GM18511 (cell line): ENCODE data around the gene ABCB9.

ENCODE experiments used
- ATAC-seq: cut with Tn5 transposase; IDR thresholded peaks from one replicate; pipeline ENCODE4 v1.9.1; 2021; ENCODE audit warnings: mild to moderate bottlenecking, moderate library complexity; ENCODE audit not compliant: unreplicated experiment

ABCB9 gene

GRCh38 chr12:122995503-122996187 is 29.4 kb upstream of the ABCB9 start:
- no peak for ATAC-seq

DNA sequence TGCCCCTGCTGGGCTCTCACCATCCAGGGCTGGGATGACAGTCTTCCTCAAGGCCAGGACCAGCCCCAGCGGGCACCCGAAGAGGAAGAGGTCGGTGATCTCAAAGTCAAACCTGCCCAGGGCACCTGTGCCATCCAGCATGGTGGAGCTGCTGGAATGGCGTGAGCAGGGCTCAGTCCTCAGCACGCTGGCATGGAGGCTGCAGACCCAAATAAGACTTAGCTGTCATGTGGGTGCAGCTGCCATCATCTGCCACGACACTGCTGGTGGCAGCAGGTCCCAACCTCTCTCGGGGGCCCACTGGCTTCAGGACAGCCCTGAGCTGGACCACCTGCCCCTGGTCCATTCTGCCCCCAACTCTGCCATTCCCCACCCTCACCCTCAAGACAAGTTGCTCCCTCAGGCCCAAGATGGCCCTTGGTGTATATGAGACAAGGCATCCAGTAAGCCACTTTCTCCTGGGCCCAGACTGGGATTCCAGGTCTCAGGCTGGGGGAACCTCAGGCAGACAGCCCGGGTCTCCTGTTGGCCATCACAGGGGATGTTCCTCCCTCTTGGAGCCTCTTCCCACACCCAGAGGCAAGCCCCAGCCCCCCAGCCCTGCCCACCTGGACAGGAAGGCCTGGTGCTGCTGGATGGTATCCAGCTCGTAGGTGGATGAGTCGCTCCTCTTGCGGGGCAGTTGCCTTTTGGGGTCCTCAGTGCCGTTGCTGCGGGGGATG is 28.7 kb upstream of the ABCB9 start:
- ATAC-seq: no peak

- ATAC-seq: no peak
Measured at GRCh38 chr12:122994140-122994675, 27.9 kb upstream of the ABCB9 start.

- no peak for ATAC-seq
Measured at GRCh38 chr12:122992386-122992785, 26.1 kb upstream of the ABCB9 start.

GRCh38 chr12:122991623-122992275 is 25.5 kb upstream of the ABCB9 start:
- no peak for ATAC-seq

GRCh38 chr12:122990961-122991622 is 24.8 kb upstream of the ABCB9 start:
- no peak for ATAC-seq

DNA sequence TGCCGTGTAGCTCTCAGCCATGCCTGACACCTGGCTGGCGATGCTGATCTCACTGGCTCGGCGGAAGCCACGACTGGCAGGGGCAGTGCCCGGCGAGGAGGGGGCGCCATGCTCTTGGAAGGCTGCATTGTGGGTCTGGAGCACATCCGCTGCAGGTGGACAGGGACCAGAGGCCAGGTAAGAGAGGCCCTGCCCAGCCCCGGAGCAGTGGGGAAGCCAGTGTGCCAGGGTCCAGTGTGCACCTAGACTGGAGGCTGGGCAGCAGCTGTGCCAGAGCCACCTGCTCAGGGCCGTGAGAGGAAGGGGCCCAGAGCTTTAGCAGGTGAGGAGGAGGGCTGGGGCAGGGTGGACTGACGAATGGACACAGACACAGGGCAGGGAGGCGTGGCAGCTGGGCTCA is 24.3 kb upstream of the ABCB9 start:
- ATAC-seq: no peak

GRCh38 chr12:122989874-122990419 is 23.7 kb upstream of the ABCB9 start:
- no peak for ATAC-seq

- no peak for ATAC-seq
Measured at GRCh38 chr12:122989225-122989839, 23.1 kb upstream of the ABCB9 start.

DNA sequence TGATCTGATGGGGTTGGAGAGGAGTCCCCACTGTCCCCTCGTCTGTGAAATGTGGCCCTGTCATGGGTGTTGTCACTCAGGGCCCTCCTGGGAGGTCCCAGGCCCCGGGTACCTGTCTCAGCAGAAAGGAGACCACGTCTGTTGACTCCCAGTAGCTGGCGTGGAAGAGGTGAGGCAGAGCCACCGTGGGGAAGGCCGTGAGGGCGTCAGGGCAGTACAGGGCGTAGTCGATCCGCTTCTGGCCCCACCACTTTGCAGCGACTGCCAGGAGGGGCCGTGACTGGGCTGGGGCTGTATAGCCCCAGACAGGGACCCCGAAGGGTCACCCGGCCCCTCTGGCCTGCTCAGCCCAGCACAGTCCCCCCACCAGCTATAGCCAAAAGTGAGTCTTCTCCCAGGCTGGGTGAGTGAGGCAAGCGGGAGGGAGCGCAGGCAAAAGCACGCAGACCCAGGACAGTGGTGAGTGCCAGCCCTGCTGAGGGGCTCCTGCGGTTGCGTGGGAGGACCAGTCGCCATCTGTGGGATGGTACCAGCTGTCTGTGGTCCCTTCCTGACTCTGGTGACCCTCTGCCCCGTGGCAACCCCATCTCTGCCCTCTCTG is 22.4 kb upstream of the ABCB9 start:
- no peak for ATAC-seq

DNA sequence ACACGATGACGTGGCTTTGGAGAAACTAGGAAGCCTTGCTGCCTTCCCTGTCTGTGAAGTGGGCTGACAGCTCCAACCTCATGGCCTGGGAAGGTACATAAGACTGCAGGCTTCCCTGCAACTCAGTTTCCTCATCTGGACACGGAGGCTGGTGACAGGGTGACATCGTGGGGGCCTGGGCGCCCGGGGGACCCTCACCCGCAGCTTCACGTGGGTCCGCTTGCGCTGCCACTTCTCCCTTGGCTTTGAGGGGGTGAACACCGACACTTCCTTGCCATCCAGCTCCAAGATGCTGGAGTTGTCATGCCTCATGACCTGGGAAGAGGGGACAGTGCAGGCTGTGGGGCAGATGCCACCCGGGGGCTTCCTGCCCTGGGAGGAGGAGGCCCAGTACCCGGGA is 21.8 kb upstream of the ABCB9 start:
- no peak for ATAC-seq

DNA sequence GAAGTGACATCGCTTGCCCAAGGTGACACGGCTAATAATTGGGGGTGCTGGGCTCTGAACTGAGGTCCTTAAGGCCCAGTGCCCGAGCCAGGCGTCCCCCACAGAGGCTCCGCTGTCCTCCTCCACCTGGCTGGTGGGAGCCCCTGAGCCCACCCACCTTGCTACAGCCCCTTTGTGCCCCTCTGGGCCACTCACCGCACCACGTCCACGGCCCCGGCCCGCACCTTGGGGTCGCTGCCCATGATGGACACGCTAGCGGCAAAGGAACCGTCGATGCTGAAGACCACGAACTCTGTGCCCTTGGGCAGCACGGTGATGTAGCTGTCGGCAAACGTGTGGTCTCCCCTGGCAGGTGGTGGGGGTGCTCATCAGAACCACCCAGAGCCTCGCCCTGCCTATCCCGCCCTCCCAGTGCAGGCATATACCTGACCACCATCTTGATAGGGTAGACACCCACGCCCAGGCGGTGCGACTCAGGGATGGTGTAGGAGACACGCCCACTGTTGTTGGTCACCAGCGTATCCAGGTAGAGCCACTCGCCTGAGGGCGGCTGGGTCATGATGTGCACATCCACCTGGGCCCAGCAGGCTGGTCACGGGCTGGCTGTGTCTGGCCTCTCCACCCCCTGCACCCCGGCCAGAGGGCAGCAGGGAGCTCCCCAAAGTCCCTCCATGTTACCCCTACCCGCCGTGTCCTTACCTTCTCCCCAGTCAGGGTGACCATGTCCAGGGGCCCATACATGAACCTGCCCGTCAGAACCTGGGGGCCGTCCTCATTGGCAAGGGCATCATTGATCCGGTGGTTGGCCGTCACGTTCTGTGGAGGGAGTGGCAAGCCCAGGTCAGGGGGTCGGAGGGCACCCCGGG is 21.1 kb upstream of the ABCB9 start:
- no peak for ATAC-seq

- ATAC-seq: no peak
Measured at GRCh38 chr12:122986258-122986871, 20.1 kb upstream of the ABCB9 start.

- no peak for ATAC-seq
Measured at GRCh38 chr12:122985338-122986257, 19.3 kb upstream of the ABCB9 start.

DNA sequence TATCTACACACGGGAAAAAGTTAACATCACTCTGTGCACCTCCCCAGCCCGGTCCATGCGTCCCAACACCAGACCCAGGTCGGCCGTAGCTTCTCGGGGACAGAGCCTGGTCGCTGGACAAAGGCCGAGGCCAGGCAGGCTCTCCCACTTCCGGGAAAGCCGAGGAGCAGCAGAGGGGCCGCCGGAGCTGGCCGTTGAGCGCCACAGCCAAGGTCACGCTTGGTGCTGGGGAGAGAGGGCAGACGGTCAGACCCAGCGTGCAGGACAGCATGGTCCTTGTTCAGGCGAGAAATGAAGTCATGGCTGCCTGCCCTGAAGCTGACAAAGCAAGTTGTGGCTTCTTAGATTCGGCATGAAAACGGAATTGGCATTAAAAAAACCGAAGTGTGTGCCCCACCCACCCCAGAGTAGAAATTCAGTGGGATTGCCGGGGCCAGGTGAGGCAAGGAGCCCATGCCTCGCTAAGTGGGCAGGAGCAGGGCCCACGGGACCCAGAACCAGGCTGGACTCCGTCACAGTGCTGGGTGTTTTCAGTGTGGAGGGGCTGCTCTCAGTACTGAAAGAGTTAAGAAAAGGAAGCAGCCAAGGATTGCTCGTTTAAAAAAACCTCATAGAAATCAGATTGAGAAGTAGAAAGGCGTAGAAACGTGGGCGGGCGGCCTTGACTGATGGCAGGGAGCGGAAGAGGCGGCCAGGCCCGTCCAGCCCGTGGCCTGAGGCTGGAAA is 18.5 kb upstream of the ABCB9 start:
- no peak for ATAC-seq

- no peak for ATAC-seq
Measured at GRCh38 chr12:122983789-122984515, 17.7 kb upstream of the ABCB9 start.
